Aorta (tissue), 5 donors: Measurements from ENCODE around the gene SDF4. TPM values are rescaled to one million over a fixed set of nuclear protein-coding genes. Genes with fewer than 3 reads are reported as not detected.

ENCODE experiments used
- ATAC-seq: fragments of 200-7000 bp; cut with Tn5 transposase; one replicate; pipeline ENCODE4 v1.9.1; 2022; ENCODE audit warnings: moderate library complexity; ENCODE audit not compliant: low FRiP score
- DNase-seq, 2 donors: peaks; one replicate each; pipeline ENCODE4 v3.0.0-alpha.2; 2020
- H3K27ac ChIP-seq, 2 donors: one replicate each; pipeline ENCODE4 v1.5.1; 2013; ENCODE audit warnings: low read length in 2 of 2, mild to moderate bottlenecking in 2 of 2, moderate library complexity in 2 of 2, control low read depth in 1 of 2, inconsistent platforms in 1 of 2, low read depth in 1 of 2
- H3K27me3 ChIP-seq, 2 donors: one replicate each; pipeline ENCODE4 v1.6.1; 2013; ENCODE audit warnings: control low read depth in 1 of 2, low read length in 1 of 2, mild to moderate bottlenecking in 1 of 2, moderate library complexity in 1 of 2; ENCODE audit not compliant: insufficient read depth in 2 of 2, control insufficient read depth in 1 of 2
- H3K36me3 ChIP-seq, 2 donors: one replicate each; pipeline ENCODE4 v1.6.1; 2013; ENCODE audit warnings: control low read depth in 1 of 2, low read length in 1 of 2, mild to moderate bottlenecking in 1 of 2; ENCODE audit not compliant: insufficient read depth in 2 of 2, control insufficient read depth in 1 of 2
- H3K4me1 ChIP-seq, 2 donors: one replicate each; pipeline ENCODE4 v1.6.1; 2013; ENCODE audit warnings: low read length in 2 of 2, control low read depth in 1 of 2, mild to moderate bottlenecking in 1 of 2, moderate library complexity in 1 of 2; ENCODE audit not compliant: insufficient read depth in 2 of 2, control insufficient read depth in 1 of 2
- H3K4me3 ChIP-seq, 2 donors: one replicate each; pipeline ENCODE4 v1.5.1; 2013; ENCODE audit warnings: low read length in 2 of 2, control low read depth in 1 of 2, mild to moderate bottlenecking in 1 of 2
- H3K9me3 ChIP-seq: one replicate; pipeline ENCODE4 v1.6.1; 2013; ENCODE audit warnings: mild to moderate bottlenecking, low read length; ENCODE audit not compliant: control insufficient read depth
- WGBS, 2 donors: extraction: QIAGEN DNeasy Blood & Tissue Kit; methylation state at CpG; one replicate each; pipeline ENCODE4 v1.1.7; 2013; 5-methylcytosine and 5-hydroxymethylcytosine counted together
- intact Hi-C, 2 donors: fragments of 100-400 bp; cut with DNase I; formaldehyde crosslinking; loops; one replicate each; pipeline versions ENCODE4 v1.14.2 to v1.15.0; 2022
- polyA plus RNA-seq, 2 donors: library from polyadenylated mRNA; stranded (reverse); fragments of 200-250 nt; gene quantifications; one replicate each; pipeline ENCODE4 v1.2.3, GENCODE V29; 2013
- total RNA-seq, 2 donors: library from RNA; stranded (reverse); fragmentation: NEBNext Ultra II Directional; extraction: Animal tissue kit (Norgen Biotek cat#: 25700); gene quantifications; one replicate each; pipeline ENCODE4 v1.2.1, GENCODE V29; 2021
- donor health status: healthy with polysubstance abuse.
- donor health status: Bipolar disorder and iron deficiency.
- donor health status: DM: no; HTN: no; CAD: no.
- donor health status: DM: no; HTN: no; CAD: no.
- donor health status: DM: yes; HTN: yes; CAD: no.

Gene SDF4
- total and polyA plus RNA-seq, 4 donors: 73.3 to 158 (median 139) TPM

- intact Hi-C loops: no loop called here
- peak; percentile 30 to 65 for DNase-seq
- H3K36me3 ChIP-seq: no peaks in the 10 kb centered on the region
- H3K4me1 ChIP-seq: no peaks in the 10 kb centered on the region
- ATAC-seq: no peak
- no peak overlapping the region for H3K4me3 ChIP-seq
- WGBS, 2 donors: 85 to 90% methylated on average over 18 to 21 of the region's 21 CpGs
- H3K9me3 ChIP-seq: no peaks in the 10 kb centered on the region
- peaks cover 0 to 1% of the 10 kb centered on the region in 2 donors for H3K27me3 ChIP-seq
- no peak overlapping the region for H3K27ac ChIP-seq
These were observed 49.8 kb downstream of the SDF4 start for GRCh38 chr1:1181938-1182410.

GRCh38 chr1:1181129-1181937 is 50.5 kb downstream of the SDF4 start:
- no peaks in the 10 kb centered on the region for H3K36me3 ChIP-seq
- no peak overlapping the region for H3K4me3 ChIP-seq
- 90 to 92% methylated on average over 26 of the region's 26 CpGs for WGBS, 2 donors
- DNase-seq (peak; percentile 35 to 65), ATAC-seq (no peak)
- no peaks in the 10 kb centered on the region for H3K4me1 ChIP-seq
- H3K27ac ChIP-seq: no peak overlapping the region
- H3K27me3 ChIP-seq: peaks cover 0 to 1% of the 10 kb centered on the region in 2 donors
- intact Hi-C loops: no loop called here
- H3K9me3 ChIP-seq: no peaks in the 10 kb centered on the region

GRCh38 chr1:1179983-1180861 is 51.6 kb downstream of the SDF4 start:
- no peaks in the 10 kb centered on the region for H3K36me3 ChIP-seq
- intact Hi-C loops: no loop called here
- DNase-seq (peak; percentile 36 to 72), ATAC-seq (no peak)
- H3K9me3 ChIP-seq: no peaks in the 10 kb centered on the region
- peaks cover 0 to 1% of the 10 kb centered on the region in 2 donors for H3K27me3 ChIP-seq
- no peak overlapping the region for H3K27ac ChIP-seq
- no peak overlapping the region for H3K4me3 ChIP-seq
- 76% methylated on average over 45 to 51 of the region's 51 CpGs for WGBS, 2 donors
- H3K4me1 ChIP-seq: no peaks in the 10 kb centered on the region

- no peak overlapping the region for H3K4me3 ChIP-seq
- DNase-seq (peak; percentile 44 to 70), ATAC-seq (no peak)
- H3K36me3 ChIP-seq: no peaks in the 10 kb centered on the region
- intact Hi-C loops: no loop called here
- H3K27me3 ChIP-seq: peaks cover 0 to 1% of the 10 kb centered on the region in 2 donors
- no peaks in the 10 kb centered on the region for H3K4me1 ChIP-seq
- 76 to 77% methylated on average over 25 of the region's 25 CpGs for WGBS, 2 donors
- H3K9me3 ChIP-seq: no peaks in the 10 kb centered on the region
- H3K27ac ChIP-seq: no peak overlapping the region
These were observed 52.3 kb downstream of the SDF4 start for GRCh38 chr1:1179346-1179982.

GRCh38 chr1:1178794-1179331 is 52.9 kb downstream of the SDF4 start:
- Histone ChIP-seq H3K4me1 (no peaks in the 10 kb centered on the region), H3K4me3 (no peak overlapping the region), H3K36me3 (no peaks in the 10 kb centered on the region), H3K27me3 (peaks cover 0 to 1% of the 10 kb centered on the region in 2 donors), H3K9me3 (no peaks in the 10 kb centered on the region), H3K27ac (no peak overlapping the region)
- ATAC-seq (no peak), DNase-seq (peak; percentile 41 to 69)
- 90% methylated on average over 28 to 32 of the region's 32 CpGs for WGBS, 2 donors
- intact Hi-C loops: no loop called here

GRCh38 chr1:1177452-1178206 is 54.2 kb downstream of the SDF4 start:
- 82% methylated on average over 21 of the region's 21 CpGs for WGBS, 2 donors
- intact Hi-C loops: no loop called here
- peak in 1 of 2 donors; percentile 59 for DNase-seq
- Histone ChIP-seq H3K27ac (no peak overlapping the region), H3K4me3 (no peak overlapping the region), H3K27me3 (peaks cover 0 to 1% of the 10 kb centered on the region in 2 donors), H3K36me3 (no peaks in the 10 kb centered on the region), H3K4me1 (no peaks in the 10 kb centered on the region), H3K9me3 (no peaks in the 10 kb centered on the region)
- ATAC-seq: no peak

GRCh38 chr1:1176931-1177330 is 54.9 kb downstream of the SDF4 start:
- Histone ChIP-seq H3K36me3 (no peaks in the 10 kb centered on the region), H3K9me3 (no peaks in the 10 kb centered on the region), H3K27ac (no peak overlapping the region), H3K4me1 (no peaks in the 10 kb centered on the region), H3K27me3 (peaks cover 0 to 1% of the 10 kb centered on the region in 2 donors), H3K4me3 (no peak overlapping the region)
- WGBS, 2 donors: 75 to 79% methylated on average over 7 of the region's 7 CpGs
- DNase-seq: peak in 1 of 2 donors; percentile 16
- intact Hi-C loops: no loop called here
- no peak for ATAC-seq
